H1 (cell line): ENCODE data around the gene NTMT1. TPM values are rescaled to one million over a fixed set of nuclear protein-coding genes. Genes with fewer than 3 reads are reported as not detected.

Experiments
- polyA plus RNA-seq, 7 experiments: library from polyadenylated mRNA; depleted of rRNA in 3 of 7; stranded (reverse) in 5 of 7; unstranded in 2 of 7; fragments of >200 nt in 5 of 7; fragments of 200-250 nt in 2 of 7; gene quantifications; 1 replicate in 5 of 7; 2 replicates in 1 of 7; 4 replicates in 1 of 7; pipeline versions ENCODE4 v1.2.1 to v1.2.3, GENCODE V29; 2011 to 2013; ENCODE audit warnings: missing spikeins in 2 of 7, mixed read lengths in 2 of 7
- total RNA-seq: library from RNA; stranded (reverse); fragmentation: NEBNext Ultra II Directional; extraction: Animal tissue kit (Norgen Biotek cat#: 25700); gene quantifications from 2 replicates; pipeline ENCODE4 v1.2.1, GENCODE V29; 2021
- TF ChIP-seq, protein P1 (sequence below): IDR thresholded peaks from 2 replicates; pipeline ENCODE4 v1.6.1; 2011; ENCODE audit warnings: low read length, improper control_type of control experiment

NTMT1 gene
- total and polyA plus RNA-seq, 2 of the 8 experiments (the other 6 are each of a cell fraction or from before 2014, with no cell fraction given) = 66.8 to 70.2 TPM

DNA sequence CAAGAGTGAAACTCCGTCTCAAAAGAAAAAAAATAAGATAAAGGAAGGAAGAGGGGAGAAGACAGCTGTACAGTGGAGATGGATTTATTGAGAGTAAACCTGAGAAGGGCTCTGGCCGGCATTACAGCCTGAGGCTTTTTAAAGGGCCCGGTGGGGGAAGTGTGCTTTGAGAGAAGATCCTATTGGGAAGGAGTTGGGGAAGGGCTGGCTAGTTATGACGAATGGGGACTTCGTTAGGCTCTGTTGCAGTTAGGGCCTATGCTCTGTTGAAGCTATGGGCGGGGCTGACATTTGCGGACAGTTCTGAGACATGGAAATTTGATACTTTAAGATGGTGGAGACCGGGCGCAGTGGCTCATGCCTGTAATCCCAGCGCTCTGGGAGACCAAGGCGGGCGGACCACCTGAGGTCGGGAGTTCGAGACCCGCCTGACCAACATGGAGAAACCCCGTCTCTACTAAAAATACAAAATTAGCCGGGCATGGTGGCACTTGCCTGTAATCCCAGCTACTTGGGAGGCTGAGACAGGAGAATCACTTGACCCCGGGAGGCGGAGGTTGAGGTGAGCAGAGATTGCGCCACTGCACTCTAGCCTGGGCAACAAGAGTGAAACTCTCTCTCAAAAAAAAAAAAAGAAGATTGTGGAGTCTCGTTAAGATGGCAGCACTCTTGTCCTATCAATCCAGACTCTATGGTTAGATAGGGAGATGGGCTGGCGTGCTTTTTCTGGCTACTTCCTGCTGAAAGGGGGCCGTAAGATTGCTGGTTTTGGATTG lies 38.3 kb upstream of the NTMT1 start (continued):
- TF ChIP-seq, protein P1, sequence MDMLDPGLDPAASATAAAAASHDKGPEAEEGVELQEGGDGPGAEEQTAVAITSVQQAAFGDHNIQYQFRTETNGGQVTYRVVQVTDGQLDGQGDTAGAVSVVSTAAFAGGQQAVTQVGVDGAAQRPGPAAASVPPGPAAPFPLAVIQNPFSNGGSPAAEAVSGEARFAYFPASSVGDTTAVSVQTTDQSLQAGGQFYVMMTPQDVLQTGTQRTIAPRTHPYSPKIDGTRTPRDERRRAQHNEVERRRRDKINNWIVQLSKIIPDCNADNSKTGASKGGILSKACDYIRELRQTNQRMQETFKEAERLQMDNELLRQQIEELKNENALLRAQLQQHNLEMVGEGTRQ = no peak
